ENCODE measurements around the gene ISG20. TPM values are rescaled to one million over a fixed set of nuclear protein-coding genes. Genes with fewer than 3 reads are reported as not detected.

ISG20 gene
- total and polyA plus RNA-seq, 5 donors from 2014 or later = 257 to 832 (median 763) TPM

DNA sequence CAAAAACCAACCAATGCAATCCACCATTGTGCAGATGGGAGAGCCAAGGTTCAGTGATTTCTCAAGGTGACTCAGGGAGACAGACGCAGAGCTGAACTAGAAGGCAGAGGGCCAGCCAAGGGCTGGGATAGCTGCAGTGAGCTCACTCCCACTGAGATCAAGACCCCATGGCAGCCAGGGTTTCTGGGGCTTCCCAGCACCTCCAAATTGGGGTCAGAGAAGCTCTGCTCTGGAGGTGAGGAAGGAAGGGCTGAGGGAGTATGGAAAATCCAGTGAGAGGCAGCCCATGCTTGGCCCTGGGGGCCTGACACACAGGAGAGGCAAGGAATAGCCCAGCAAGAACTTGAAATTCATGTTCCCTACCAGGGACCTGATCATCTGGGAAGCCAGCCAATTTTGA is 61.0 kb downstream of the ISG20 start:
- H3K4me1 Mint-ChIP-seq = peaks cover 0 to 4% (median 3%) of the 10 kb centered on the region in 4 donors
- H3K4me1 ChIP-seq (ENCODE audit: control insufficient read depth, insufficient read depth, low read length, poor library complexity, severe bottlenecking) = peaks cover 1% of the 10 kb centered on the region
- H3K4me3 ChIP-seq (ENCODE audit: low read depth, low read length) = no peak overlapping the region
- no peaks in the 10 kb centered on the region for H3K36me3 Mint-ChIP-seq
- H3K9me3 ChIP-seq (ENCODE audit: control insufficient read depth in 2 of 2, low read length in 2 of 2) = no peaks in the 10 kb centered on the region
- ATAC-seq (ENCODE audit: low read depth in 2 of 2) (no peak), DNase-seq (no peak)
- H3K27me3 ChIP-seq (ENCODE audit: control insufficient read depth, insufficient read depth, low read length) = peaks cover 11% of the 10 kb centered on the region
- H3K27me3 Mint-ChIP-seq = peaks cover 27% of the 10 kb centered on the region
- H3K27ac ChIP-seq (ENCODE audit: insufficient read depth, low read length, poor library complexity, severe bottlenecking) = no peak overlapping the region
- H3K36me3 ChIP-seq (ENCODE audit: control insufficient read depth, insufficient read depth, low read length) = no peaks in the 10 kb centered on the region
- peaks cover 0 to 3% (median 0%) of the 10 kb centered on the region in 7 donors for H3K9me3 Mint-ChIP-seq
- H3K27ac Mint-ChIP-seq = no peak overlapping the region
- no peak overlapping the region for H3K4me3 Mint-ChIP-seq

DNA sequence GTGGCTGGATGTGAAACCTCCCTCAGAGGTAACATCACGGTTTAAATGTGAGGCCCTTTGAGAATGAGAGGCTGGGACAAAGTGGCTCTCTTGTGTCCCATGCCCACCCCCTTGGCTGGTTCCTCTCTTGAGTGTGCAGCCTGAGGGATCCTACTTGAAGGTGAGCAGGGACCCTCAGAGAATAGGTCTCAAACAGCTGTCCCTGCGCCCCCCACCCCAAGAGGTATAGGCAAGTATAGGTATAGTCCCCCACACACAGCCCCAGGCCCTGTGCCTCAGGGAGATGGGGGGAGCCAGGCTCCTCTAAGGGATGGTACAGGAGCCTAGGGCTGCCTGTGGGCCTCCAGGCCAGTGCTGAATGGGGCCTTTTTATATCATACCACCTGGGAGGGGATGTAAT is 61.9 kb downstream of the ISG20 start:
- Mint-ChIP-seq H3K27ac (no peak overlapping the region), H3K9me3 (peaks cover 0 to 3% (median 0%) of the 10 kb centered on the region in 7 donors), H3K4me3 (no peak overlapping the region), H3K4me1 (peaks cover 0 to 6% (median 5%) of the 10 kb centered on the region in 4 donors), H3K27me3 (peaks cover 30% of the 10 kb centered on the region), H3K36me3 (no peaks in the 10 kb centered on the region)
- Histone ChIP-seq H3K27me3 (ENCODE audit: control insufficient read depth, insufficient read depth, low read length) (peaks cover 12% of the 10 kb centered on the region), H3K9me3 (ENCODE audit: control insufficient read depth in 2 of 2, low read length in 2 of 2) (no peaks in the 10 kb centered on the region), H3K36me3 (ENCODE audit: control insufficient read depth, insufficient read depth, low read length) (no peaks in the 10 kb centered on the region), H3K27ac (ENCODE audit: insufficient read depth, low read length, poor library complexity, severe bottlenecking) (no peak overlapping the region), H3K4me1 (ENCODE audit: control insufficient read depth, insufficient read depth, low read length, poor library complexity, severe bottlenecking) (peaks cover 10% of the 10 kb centered on the region), H3K4me3 (ENCODE audit: low read depth, low read length) (no peak overlapping the region)
- no peak for DNase-seq
- ATAC-seq (ENCODE audit: low read depth in 2 of 2) = no peak

DNA sequence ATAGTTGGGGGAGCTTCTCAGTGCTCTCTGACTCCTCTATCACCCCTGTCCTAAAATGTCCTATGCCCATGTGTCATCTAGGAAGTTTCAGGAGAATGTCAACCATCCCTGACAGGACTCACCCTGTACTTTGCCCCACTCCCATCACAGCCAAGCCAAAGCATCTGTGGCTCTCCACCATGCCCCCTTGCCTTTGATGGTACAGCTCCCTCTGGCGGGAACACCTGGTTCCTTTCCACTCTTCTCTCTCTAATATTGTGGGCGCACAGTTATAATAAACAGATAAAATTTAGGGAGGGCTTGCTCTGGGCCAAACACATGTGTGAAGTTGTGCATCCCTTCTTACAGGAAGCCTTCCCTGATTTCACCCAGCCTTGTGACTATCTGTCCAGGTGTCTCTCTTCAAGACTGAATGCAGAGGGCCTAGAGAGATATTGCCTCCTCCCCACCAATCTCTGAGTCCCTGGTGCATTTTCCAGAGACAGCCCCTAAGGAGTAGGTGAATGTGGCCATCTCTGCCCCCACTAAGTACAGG is 62.8 kb downstream of the ISG20 start:
- Mint-ChIP-seq H3K36me3 (no peaks in the 10 kb centered on the region), H3K4me1 (peaks cover 0 to 13% (median 11%) of the 10 kb centered on the region in 4 donors), H3K27me3 (peaks cover 39% of the 10 kb centered on the region), H3K4me3 (no peak overlapping the region), H3K9me3 (peaks cover 0 to 6% (median 0%) of the 10 kb centered on the region in 7 donors), H3K27ac (no peak overlapping the region)
- no peak overlapping the region for H3K4me3 ChIP-seq (ENCODE audit: low read depth, low read length)
- H3K27me3 ChIP-seq (ENCODE audit: control insufficient read depth, insufficient read depth, low read length) = peaks cover 17% of the 10 kb centered on the region
- no peak overlapping the region for H3K27ac ChIP-seq (ENCODE audit: insufficient read depth, low read length, poor library complexity, severe bottlenecking)
- no peaks in the 10 kb centered on the region for H3K36me3 ChIP-seq (ENCODE audit: control insufficient read depth, insufficient read depth, low read length)
- no peaks in the 10 kb centered on the region for H3K9me3 ChIP-seq (ENCODE audit: control insufficient read depth in 2 of 2, low read length in 2 of 2)
- ATAC-seq (ENCODE audit: low read depth in 2 of 2) = peak; percentile 19 to 39
- DNase-seq = peak; percentile 9 to 37 (median 22)
- peaks cover 11% of the 10 kb centered on the region for H3K4me1 ChIP-seq (ENCODE audit: control insufficient read depth, insufficient read depth, low read length, poor library complexity, severe bottlenecking)

DNA sequence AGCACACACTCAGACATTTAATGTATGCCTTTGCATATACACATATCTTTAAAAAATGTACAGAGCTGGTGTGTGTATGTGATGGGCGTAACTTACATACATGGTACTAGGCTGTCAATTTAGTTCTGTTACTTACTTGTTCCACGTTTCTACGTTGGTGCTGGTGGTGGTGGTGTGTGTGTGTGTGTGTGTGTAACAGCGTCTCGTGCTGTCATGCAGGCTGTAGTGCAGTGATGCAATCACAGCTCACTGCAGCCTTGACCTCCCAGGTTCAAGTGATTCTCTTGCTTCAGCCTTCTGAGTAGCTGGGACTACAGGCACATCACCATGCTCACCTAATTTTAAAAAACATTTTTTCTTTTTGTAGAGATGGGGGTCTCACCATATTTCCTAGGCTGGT is 64.2 kb downstream of the ISG20 start:
- Mint-ChIP-seq H3K27me3 (peaks cover 45% of the 10 kb centered on the region), H3K36me3 (no peaks in the 10 kb centered on the region)
- H3K36me3 ChIP-seq (ENCODE audit: control insufficient read depth, insufficient read depth, low read length) = no peaks in the 10 kb centered on the region

DNA sequence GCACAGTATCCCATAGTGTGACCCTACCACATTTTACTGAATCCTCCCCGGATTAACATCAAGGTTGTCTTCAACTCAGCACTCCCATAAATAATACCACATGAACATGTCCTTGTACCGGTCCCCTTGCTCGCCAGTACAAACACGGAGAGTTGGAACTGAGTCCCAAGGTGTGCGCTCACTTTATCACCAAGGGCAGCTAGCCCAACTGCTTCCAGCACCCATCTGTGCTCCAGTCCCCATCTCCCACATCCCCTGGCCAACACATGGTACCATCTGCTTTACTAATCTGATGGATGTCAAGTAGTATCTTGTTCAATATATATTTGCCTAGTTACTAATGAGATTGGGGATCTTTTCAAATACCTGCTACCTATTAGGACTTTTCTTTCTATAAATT is 64.7 kb downstream of the ISG20 start:
- H3K4me3 Mint-ChIP-seq = no peak overlapping the region
- peaks cover 0 to 13% (median 11%) of the 10 kb centered on the region in 4 donors for H3K4me1 Mint-ChIP-seq
- no peak for ATAC-seq (ENCODE audit: low read depth in 2 of 2)
- peak overlapping the region in 1 of 3 donors; percentile 54 for H3K27ac Mint-ChIP-seq
- H3K9me3 ChIP-seq (ENCODE audit: control insufficient read depth in 2 of 2, low read length in 2 of 2) = no peaks in the 10 kb centered on the region
- no peaks in the 10 kb centered on the region for H3K36me3 ChIP-seq (ENCODE audit: control insufficient read depth, insufficient read depth, low read length)
- peaks cover 16% of the 10 kb centered on the region for H3K27me3 ChIP-seq (ENCODE audit: control insufficient read depth, insufficient read depth, low read length)
- peaks cover 44% of the 10 kb centered on the region for H3K27me3 Mint-ChIP-seq
- DNase-seq = no peak
- H3K4me3 ChIP-seq (ENCODE audit: low read depth, low read length) = no peak overlapping the region
- peaks cover 0 to 5% (median 0%) of the 10 kb centered on the region in 7 donors for H3K9me3 Mint-ChIP-seq
- H3K36me3 Mint-ChIP-seq = no peaks in the 10 kb centered on the region
- no peak overlapping the region for H3K27ac ChIP-seq (ENCODE audit: insufficient read depth, low read length, poor library complexity, severe bottlenecking)
- H3K4me1 ChIP-seq (ENCODE audit: control insufficient read depth, insufficient read depth, low read length, poor library complexity, severe bottlenecking) = peaks cover 11% of the 10 kb centered on the region

More for the DNA sequence above, 64.2 kb downstream of the ISG20 start:
- H3K9me3 Mint-ChIP-seq = peaks cover 0 to 7% (median 0%) of the 10 kb centered on the region in 7 donors
- Histone ChIP-seq H3K27ac (ENCODE audit: insufficient read depth, low read length, poor library complexity, severe bottlenecking) (no peak overlapping the region), H3K4me1 (ENCODE audit: control insufficient read depth, insufficient read depth, low read length, poor library complexity, severe bottlenecking) (peaks cover 11% of the 10 kb centered on the region), H3K9me3 (ENCODE audit: control insufficient read depth in 2 of 2, low read length in 2 of 2) (no peaks in the 10 kb centered on the region), H3K27me3 (ENCODE audit: control insufficient read depth, insufficient read depth, low read length) (peaks cover 20% of the 10 kb centered on the region), H3K4me3 (ENCODE audit: low read depth, low read length) (no peak overlapping the region)
- H3K4me3 Mint-ChIP-seq = no peak overlapping the region
- ATAC-seq (ENCODE audit: low read depth in 2 of 2) = no peak
- peaks cover 0 to 13% (median 11%) of the 10 kb centered on the region in 4 donors for H3K4me1 Mint-ChIP-seq
- no peak overlapping the region for H3K27ac Mint-ChIP-seq
- DNase-seq = no peak

DNA sequence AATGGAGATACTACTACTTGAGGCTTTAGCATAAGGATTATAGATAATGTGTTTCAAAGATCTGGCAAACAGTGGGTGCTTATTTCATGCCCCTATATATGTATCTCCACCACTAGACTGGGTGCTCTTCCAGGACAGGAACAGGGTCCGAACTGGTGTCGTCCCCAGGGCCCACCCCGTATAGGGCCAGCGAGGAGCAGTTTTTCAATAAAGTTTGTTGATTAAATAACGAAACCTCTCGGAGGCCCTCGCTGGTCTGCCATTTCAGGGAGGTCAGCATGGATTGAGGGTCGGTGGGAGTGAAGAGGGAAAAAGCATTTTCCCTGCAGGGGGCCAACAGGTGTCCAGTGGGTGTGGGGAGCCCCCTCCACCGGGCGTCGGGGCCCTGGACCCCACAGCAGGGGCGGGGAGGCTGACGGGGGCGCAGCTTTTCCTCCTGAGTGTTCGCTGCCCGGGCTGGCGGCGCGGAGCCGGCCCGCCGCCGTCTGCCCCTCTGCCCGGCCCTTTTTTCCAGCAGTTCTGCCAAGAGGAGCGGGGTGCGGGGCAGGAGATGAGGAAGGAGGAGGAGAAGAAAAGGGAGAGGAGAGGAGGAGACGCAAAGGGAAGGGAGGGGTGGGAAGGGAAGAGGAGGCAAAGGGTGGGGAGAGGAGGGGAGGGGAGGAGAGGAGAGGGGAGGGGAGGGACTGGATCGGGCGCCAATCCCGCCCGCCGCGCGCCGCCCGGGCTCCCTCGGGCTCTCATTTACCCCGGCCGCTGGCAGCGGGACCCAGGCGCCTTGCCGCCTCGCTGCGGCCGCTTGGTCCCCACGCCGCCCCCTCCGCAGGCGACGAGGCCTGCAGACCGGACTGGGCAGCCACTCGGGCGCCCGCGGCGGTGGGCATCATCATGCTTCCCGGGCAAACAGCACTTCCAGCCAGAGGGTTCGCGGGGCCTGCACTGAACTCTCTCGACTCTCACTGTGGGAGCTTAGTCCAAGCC is 66.3 kb downstream of the ISG20 start:
- peak overlapping the region in 3 of 4 donors; percentile 64 to 84 (median 82) for H3K4me3 Mint-ChIP-seq
- Histone ChIP-seq H3K27me3 (ENCODE audit: control insufficient read depth, insufficient read depth, low read length) (peaks cover 18% of the 10 kb centered on the region), H3K4me1 (ENCODE audit: control insufficient read depth, insufficient read depth, low read length, poor library complexity, severe bottlenecking) (peaks cover 11% of the 10 kb centered on the region), H3K9me3 (ENCODE audit: control insufficient read depth in 2 of 2, low read length in 2 of 2) (no peaks in the 10 kb centered on the region), H3K36me3 (ENCODE audit: control insufficient read depth, insufficient read depth, low read length) (no peaks in the 10 kb centered on the region), H3K4me3 (ENCODE audit: low read depth, low read length) (peak overlapping the region; percentile 19), H3K27ac (ENCODE audit: insufficient read depth, low read length, poor library complexity, severe bottlenecking) (no peak overlapping the region)
- peaks cover 0 to 4% (median 0%) of the 10 kb centered on the region in 7 donors for H3K9me3 Mint-ChIP-seq
- no peak for DNase-seq
- ATAC-seq (ENCODE audit: low read depth in 2 of 2) = no peak
- no peaks in the 10 kb centered on the region for H3K36me3 Mint-ChIP-seq
- H3K4me1 Mint-ChIP-seq = peaks cover 0 to 13% (median 11%) of the 10 kb centered on the region in 4 donors
- peak overlapping the region in 1 of 3 donors; percentile 9 for H3K27ac Mint-ChIP-seq
- peaks cover 40% of the 10 kb centered on the region for H3K27me3 Mint-ChIP-seq

DNA sequence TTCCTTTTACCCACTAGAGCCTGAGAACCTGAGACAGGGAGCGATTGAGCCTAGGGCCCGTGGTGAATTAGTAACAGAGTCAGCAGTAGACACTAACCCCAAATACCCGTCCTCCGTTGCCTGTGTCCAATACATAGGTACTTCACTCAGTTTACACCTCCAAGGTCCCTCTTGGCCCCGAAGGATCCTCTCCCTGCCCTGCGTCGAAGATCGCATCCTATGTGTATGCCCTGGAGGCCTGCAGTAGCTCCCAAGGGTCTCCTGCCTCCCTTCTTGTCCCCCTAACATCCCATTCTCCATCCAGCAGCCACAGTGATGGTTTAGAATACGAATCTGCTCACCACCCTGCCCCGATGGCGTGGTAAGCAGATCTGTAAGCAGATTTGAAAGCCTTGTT is 67.0 kb downstream of the ISG20 start:
- peak overlapping the region; percentile 19 for H3K4me3 ChIP-seq (ENCODE audit: low read depth, low read length)

More for the DNA sequence above, 67.0 kb downstream of the ISG20 start:
- peaks cover 0 to 4% (median 0%) of the 10 kb centered on the region in 7 donors for H3K9me3 Mint-ChIP-seq
- H3K27ac Mint-ChIP-seq = no peak overlapping the region
- H3K4me1 Mint-ChIP-seq = peaks cover 0 to 13% (median 11%) of the 10 kb centered on the region in 4 donors
- no peak for ATAC-seq (ENCODE audit: low read depth in 2 of 2)
- Histone ChIP-seq H3K36me3 (ENCODE audit: control insufficient read depth, insufficient read depth, low read length) (no peaks in the 10 kb centered on the region), H3K4me1 (ENCODE audit: control insufficient read depth, insufficient read depth, low read length, poor library complexity, severe bottlenecking) (peaks cover 11% of the 10 kb centered on the region), H3K27ac (ENCODE audit: insufficient read depth, low read length, poor library complexity, severe bottlenecking) (no peak overlapping the region), H3K9me3 (ENCODE audit: control insufficient read depth in 2 of 2, low read length in 2 of 2) (no peaks in the 10 kb centered on the region), H3K27me3 (ENCODE audit: control insufficient read depth, insufficient read depth, low read length) (peaks cover 18% of the 10 kb centered on the region)
- H3K4me3 Mint-ChIP-seq = peak overlapping the region in 3 of 4 donors; percentile 39 to 73 (median 40)
- H3K27me3 Mint-ChIP-seq = peaks cover 40% of the 10 kb centered on the region
- no peak for DNase-seq
- H3K36me3 Mint-ChIP-seq = no peaks in the 10 kb centered on the region
